Measurements from ENCODE around the gene PADI1.

DNA sequence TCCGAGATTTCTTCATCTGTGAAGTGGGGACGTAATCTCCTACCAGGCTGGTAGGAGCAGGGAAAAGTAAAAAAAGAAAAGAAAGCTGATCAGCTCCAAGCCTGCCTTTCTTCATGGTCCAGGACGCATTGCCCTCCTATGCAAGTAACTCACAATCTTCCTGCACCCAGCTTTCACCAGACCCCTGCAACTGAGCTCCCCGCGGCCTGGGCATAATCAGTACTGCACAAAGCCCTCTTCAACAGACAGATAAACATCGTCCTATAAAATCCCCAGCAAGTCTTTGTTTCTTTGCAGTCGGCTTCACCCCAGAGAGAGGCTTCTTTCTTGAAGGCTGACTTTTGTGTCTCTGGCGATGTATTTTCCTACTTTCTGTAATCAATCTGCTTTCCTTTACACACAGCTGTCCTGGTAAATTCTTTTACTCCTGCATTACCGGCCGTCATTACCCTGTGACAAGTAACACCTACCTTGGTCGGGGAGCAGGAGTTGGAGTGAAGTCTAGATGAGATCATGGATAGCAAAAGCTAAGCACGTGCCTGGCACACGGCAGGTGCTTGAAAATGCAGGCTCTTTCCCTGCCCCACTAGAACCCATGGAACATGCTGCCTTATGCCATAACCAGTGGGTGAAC, 8.3 kb downstream of the PADI1 start:
- TF ChIP-seq, protein P1, sequence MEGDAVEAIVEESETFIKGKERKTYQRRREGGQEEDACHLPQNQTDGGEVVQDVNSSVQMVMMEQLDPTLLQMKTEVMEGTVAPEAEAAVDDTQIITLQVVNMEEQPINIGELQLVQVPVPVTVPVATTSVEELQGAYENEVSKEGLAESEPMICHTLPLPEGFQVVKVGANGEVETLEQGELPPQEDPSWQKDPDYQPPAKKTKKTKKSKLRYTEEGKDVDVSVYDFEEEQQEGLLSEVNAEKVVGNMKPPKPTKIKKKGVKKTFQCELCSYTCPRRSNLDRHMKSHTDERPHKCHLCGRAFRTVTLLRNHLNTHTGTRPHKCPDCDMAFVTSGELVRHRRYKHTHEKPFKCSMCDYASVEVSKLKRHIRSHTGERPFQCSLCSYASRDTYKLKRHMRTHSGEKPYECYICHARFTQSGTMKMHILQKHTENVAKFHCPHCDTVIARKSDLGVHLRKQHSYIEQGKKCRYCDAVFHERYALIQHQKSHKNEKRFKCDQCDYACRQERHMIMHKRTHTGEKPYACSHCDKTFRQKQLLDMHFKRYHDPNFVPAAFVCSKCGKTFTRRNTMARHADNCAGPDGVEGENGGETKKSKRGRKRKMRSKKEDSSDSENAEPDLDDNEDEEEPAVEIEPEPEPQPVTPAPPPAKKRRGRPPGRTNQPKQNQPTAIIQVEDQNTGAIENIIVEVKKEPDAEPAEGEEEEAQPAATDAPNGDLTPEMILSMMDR (IDR thresholded peaks at IDR 0.05), result no peak
- TF ChIP-seq POLR2A (IDR thresholded peaks at IDR 0.05), result no peak

All from testis (tissue), 2 donors.